Raji (cell line): ENCODE results near the gene CIITA.

ENCODE experiments used
- POLR2A ChIP-seq: IDR thresholded peaks from 2 replicates; pipeline ENCODE4 v1.6.1; 2011; ENCODE audit warnings: low read depth, low read length, control low read depth; ENCODE audit not compliant: insufficient read depth

The CIITA gene

GRCh38 chr16:10846213-10846998 lies 30.6 kb upstream of the CIITA start:
- TF ChIP-seq POLR2A, result no peak

GRCh38 chr16:10847176-10847575 lies 29.8 kb upstream of the CIITA start:
- TF ChIP-seq POLR2A, result no peak

GRCh38 chr16:10849736-10850477 lies 27.1 kb upstream of the CIITA start:
- TF ChIP-seq POLR2A, result no peak

- no peak for TF ChIP-seq POLR2A
These were observed 26.5 kb upstream of the CIITA start for GRCh38 chr16:10850478-10850850.

DNA sequence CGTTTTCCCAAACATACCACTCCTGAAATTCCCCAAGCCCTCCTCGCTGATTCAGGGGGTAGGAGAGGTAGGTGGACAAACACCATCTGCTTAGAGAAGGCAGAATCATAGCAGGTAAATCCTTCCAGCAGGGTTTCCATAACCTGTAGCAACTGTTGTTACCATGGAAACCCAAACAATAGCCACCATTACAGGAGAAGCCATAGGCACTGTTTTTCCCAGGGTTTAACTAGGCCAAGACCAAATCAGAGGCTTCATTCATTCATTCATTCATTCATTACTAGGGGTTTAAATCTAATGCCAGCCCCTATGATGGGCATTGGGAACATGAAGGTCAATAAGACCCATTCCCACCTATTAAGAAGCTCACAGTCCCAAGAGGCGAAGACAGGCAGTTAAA lies 25.5 kb upstream of the CIITA start:
- no peak for TF ChIP-seq POLR2A

DNA sequence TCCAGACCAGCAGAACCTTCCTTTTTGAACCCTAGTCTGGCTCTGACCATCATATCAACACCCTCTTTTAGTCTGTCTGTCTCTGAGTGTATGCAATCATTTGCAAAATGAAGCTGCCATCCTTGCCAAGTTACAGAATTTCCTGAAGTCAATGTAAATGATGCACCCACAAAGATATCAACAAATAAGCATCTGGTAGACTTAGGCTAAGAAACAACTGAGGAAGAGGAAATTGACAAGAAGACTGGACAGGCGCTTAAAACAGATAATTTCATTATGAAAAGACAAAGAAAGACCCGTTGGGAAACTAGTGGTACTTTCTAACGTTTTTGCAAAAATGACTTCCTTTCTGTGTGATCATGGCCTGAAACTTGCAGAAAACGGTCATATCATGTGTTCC lies 24.7 kb upstream of the CIITA start:
- no peak for TF ChIP-seq POLR2A

DNA sequence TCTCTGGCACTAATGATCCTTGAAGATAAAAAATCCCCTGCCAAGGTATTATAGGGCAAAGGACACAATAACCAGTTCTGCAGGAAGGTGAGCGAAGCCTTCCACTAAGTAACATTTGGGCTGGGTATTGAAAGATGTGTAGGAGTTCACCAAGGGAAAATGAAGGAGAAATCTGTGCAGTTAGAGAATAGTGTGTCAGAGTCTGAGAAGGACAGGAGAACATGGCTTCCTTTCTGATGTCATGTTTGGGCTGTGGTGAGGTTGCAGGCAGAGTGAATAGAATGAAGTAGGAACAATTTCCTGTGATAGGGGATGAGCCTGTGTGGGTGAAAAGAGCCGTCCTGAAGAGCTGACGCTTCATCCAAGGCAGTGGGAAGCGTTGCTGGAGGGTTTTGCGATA lies 24.1 kb upstream of the CIITA start:
- no peak for TF ChIP-seq POLR2A

DNA sequence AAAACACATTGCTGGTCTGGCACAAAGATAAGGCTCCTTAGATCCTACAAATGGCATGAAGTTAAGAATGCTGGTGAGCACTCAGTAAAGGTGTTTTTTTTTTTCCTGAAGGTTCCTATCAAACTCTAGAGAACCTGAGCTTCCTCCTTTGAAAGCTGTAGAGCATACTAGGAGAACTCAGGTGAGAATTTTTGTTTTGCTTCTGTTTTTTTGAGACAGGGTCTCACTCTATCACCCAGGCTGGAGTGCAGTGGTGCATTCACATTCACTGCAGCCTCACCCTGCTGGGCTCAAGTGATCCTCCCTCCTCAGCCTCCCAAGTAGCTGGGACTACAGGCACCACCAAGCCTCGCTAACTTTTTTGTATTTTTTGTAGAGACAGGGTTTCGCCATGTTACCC lies 21.0 kb upstream of the CIITA start:
- TF ChIP-seq POLR2A, result no peak

GRCh38 chr16:10858203-10858602 lies 18.8 kb upstream of the CIITA start:
- TF ChIP-seq POLR2A, result no peak

- TF ChIP-seq POLR2A, result no peak
These were observed 18.0 kb upstream of the CIITA start for GRCh38 chr16:10859020-10859419.

DNA sequence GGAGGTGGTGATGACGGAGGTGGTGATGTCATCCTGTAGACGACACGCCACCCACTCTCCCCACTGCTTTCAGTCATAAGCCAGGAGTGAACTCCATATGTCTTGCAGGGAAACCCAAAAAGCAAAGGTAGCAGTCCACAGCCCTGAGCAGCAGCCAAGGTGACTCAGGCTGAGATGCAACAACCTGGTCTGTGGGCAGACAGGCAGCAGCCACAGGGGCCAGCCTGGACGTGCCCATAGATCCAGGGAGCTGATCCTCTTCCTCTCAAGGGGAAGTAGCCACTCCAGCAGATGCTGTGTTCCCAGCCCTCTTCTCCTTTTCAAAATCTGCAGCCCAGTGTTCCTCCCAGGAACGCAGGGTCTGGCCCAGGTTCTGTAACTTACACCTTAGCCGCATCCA lies 17.3 kb upstream of the CIITA start:
- no peak for TF ChIP-seq POLR2A

GRCh38 chr16:10862438-10862837 lies 14.6 kb upstream of the CIITA start:
- TF ChIP-seq POLR2A, result no peak

DNA sequence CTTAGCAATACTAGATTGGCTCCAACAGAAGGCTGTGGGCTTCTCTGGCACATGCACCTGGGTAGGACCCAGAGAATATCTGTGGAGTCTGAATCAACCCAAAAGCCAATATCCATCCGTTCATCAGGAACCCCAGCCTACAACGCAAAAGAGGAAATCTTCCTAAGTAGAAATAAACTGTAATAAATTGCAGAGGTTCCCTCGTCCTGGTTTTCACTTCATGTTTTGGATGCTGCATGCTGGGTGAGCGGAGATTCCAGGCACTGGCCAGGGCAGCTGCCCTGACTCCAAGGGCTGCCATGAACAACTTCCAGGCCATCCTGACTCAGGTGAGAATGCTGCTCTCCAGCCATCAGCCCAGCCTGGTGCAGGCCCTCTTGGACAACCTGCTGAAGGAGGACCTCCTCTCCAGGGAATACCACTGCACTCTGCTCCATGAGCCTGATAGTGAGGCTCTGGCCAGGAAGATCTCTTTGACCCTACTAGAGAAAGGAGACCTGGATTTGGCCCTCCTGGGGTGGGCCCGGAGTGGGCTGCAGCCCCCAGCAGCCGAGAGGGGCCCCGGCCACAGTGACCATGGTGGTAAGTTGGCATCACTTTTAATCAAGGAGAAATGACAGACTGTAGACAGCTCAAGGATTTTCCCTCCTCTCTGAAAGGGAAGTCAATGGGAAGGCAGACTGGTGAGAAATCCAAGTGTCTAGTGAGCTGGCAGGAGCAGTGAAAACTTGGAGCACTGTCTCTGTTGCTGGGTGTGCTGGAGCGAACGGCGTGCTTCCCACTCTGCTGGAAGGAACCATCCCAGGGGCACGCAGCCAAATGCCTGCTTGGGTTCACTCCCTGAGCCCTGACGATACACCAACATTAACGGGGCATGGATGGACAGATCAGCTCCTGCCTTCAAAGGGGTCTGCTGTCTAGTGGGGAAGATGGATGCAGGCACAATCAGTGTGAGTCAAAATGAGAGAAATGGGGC lies 10.7 kb upstream of the CIITA start:
- no peak for TF ChIP-seq POLR2A

DNA sequence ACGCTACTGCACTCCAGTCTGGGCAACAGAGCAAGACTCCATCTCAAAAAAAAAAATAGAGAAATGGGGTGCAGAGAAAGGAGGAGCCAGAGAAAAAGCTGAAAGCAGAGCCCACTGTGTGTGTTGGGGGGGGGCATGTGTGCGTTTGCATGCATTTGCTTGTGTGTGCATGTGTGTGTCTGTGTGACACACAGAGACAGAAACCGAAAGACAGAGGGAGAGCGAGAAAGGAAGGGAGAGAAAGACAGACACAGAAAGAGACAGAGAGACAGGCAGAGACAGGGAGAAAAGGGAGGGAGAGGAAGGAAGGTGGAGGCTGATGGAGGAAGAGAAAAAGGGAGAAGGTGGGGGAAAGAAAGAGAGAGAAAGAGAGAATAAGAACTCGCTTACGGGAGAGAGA lies 9.8 kb upstream of the CIITA start:
- TF ChIP-seq POLR2A, result peak; percentile 47

GRCh38 chr16:10868104-10868595 lies 8.9 kb upstream of the CIITA start:
- no peak for TF ChIP-seq POLR2A
